SKM-1 (cell line): ENCODE data around the gene SPOUT1.
"Not testable (repeated sequence)": the region's sequence is repeated elsewhere in the genome, so short reads cannot be mapped to it uniquely, and the experiment has no call there.

Experiments
- DNase-seq: peaks from one replicate; lab custom pipeline; 2025; ENCODE audit not compliant: unreplicated experiment; lab: John Stamatoyannopoulos, UW

Gene SPOUT1

DNA sequence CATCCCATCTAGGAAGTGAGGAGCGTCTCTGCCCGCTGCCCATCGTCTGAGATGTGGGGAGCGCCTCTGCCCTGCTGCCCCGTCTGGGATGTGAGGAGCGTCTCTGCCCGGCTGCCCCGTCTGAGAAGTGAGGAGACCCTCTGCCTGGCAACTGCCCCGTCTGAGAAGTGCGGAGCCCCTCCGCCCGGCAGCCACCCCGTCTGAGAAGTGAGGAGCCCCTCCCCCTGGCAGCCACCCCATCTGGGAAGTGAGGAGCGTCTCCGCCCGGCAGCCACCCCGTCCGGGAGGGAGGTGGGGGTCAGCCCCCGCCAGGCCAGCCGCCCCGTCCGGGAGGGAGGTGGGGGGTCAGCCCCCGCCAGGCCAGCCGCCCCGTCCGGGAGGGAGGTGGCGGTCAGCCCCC is 49.5 kb downstream of the SPOUT1 start:
- DNase-seq: not testable (repeated sequence)

DNA sequence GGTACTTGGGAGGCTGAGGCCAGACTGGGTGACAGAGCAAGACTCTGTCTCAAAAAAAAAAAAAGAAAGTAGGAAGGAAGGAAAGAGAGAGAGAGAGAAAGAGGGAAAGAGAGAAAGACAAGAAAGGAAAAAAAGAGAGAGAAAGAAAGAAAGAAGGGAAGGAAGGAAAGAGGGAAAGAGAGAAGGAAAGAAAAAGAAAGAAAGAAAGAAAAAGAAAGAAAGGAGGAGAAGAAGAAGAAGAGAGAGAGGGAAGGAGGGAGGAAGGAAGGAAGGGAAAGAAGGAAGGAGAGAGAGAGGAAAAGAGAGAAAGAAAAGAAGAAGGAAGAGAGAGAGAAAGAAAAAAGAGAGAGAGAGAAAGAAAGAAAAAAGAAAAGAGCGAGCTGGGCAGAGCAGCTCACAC is 54.8 kb downstream of the SPOUT1 start:
- DNase-seq: no peak

DNA sequence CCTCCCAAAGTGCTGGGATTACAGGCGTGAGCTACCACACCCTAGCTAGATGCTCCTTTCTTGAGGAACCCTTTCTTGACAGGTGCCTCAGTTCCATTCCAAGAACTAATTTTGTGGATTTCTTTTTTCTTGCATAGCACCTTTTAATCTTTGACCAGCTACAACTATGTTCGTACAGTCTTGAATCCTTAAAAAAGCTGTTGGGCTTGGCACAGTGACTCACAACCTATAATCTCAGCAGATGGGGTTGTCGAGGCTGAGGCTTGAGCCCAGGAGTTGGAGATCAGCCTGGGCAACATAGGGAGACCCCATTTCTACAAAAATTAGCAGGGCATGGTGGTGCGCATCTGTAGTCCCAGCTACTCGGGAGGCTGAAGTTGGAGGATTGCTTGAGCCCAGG is 56.5 kb downstream of the SPOUT1 start:
- no peak for DNase-seq

DNA sequence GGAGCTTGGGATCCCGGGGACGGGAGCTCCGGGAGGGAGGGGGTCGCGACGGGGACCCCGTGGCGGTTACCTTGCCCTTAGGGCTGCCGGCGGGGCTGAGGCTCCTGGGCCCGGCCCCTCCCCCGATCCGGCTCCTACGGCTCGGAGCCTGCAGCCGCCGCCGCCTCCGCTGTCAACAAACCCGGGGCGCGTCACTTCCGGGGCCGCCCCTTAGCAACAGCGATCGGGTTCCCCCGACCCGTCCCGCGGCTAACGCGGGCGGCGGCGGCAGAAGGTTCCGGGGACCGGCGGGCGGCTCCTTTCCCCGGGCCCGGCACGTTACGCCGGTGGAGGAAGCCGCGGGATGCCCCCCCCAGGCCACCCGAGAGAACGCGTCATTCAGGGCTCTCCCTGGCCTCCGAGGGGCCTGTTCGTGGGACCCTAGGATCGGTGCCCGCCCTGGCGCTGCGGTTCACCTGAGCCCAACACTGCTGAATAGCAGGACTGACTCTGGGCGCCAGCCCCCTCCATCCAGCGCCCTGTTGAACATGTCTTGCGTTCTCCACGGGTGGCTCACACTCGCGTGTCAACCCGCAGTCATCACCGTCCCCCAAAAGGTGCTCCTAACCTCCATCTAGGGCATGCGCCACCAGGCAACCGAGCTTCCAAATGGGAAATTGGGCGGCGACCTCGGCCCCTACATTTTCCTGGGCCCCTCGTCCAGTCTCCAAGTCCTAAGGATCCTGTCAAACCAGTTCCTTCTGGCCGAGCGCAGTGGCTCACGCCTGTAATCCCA is 57.7 kb downstream of the SPOUT1 start, which contains the start of gene ZER1:
Gene ZER1 (minus strand): TSS at position 183 of the 775 bp plus-strand sequence. CDS start 16,362 bp downstream, outside the sequence.
- DNase-seq: peak; percentile 61

DNA sequence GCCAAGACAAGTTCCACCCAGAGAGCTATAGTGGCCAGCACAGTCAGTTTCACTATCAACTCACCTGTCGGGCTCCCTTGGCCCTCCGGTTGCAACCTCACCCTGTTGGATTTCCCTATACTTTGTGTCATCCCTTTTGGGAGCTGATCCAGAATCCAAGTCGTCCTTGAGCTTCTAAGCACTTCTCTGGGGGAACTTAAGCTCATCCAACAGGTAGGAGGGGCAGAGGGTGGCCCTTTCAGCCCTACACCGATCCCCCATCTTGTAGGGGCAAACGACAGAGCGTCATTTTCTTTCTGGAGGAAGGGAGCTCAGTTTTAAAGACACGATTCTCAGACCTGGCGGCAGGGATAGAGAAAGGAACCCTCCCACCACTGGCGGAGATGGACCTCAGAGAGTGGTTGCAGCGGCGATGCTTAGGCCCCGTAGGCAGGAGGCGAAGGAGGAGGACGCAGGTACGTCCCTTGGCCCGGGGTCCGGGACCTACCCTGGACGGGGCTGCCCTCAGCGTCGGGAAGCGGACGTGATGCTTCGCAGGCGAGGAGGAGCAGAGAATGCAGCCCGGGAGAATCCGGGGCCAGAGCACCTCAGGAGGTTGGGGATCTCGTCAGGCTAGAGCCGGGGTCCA is 58.4 kb downstream of the SPOUT1 start:
- no peak for DNase-seq

DNA sequence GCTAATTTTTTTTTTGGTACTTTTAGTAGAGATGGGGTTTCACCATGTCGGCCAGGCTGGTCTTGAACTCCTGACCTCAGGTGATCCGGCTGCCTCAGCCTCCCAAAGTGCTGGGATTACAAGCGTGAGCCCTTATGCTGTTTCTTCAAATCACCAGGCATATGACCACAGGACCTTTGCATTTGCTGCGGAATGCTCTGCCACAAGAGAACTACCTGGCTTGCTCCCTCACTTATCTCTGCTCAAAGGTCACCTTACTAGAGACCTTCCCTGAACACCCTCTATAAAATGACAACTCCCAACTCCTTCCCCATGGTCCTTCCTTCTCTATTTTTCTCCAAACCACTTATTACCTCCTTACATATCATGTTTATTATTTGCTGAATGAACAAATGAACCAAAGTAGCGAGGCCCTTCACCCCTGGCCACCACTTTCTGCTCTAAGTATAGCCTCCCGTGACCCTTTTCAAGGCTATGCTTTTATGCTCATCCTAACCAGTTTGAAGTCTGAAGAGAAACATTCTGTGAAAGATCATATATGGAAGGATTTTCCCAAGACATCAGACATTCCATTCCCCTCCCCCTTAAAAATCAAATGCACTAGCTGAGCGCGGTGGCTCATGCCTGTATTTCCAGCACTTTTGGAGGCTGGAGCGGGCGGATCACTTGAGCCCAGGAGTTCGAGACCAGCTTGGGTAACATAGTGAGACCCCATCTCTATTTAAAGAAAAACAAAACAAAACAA is 59.1 kb downstream of the SPOUT1 start:
- no peak for DNase-seq
